ENCODE results near the gene SPNS2. TPM values are rescaled to one million over a fixed set of nuclear protein-coding genes. Genes with fewer than 3 reads are reported as not detected.
A peak's percentile ranks its signal among the peaks of the same experiment; 100 is the strongest.

Gene SPNS2
- total RNA-seq, 1 experiment from 2014 or later = not detected

DNA sequence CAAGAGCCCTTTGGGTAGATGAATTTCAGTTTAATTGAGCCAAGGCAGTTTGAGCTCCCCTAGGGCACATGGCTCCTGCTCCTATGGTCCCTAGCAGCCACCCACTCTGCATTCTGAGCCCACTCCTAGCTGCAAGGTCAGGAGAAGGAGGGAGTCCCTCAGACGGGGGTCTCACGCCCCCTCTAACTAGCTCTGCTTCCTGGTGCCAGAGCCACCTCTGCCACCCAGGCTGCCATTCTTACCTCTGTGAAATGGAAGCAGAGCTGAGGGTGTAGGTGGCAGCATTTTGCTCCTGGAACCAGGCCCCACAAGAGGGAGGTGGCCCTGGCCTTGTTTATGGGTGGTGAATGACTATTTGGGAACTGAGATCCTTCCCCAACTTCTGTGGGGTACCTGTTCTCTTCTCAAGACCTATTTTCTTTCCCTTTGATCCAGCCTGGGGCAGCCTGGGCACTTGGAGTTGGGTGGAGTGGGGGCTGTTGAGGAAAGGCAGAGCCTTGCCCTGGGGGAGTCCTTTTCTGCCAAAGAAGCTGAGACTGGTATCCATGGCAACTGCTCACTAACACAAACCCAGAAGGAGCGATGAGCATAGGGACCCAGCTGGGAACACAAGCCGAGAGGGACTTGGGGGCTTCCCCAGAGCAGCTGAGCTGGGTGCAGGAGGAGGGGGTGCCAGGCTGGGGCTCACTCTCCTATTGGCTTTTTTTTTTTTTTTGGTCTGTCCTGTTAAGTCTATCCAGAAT, 4.8 kb downstream of the SPNS2 start:
- no peak for DNase-seq (ENCODE audit: low read depth)

- no peak for DNase-seq (ENCODE audit: low read depth)
Observed at GRCh38 chr17:4504188-4504587, 5.5 kb downstream of the SPNS2 start.

- no peak for DNase-seq (ENCODE audit: low read depth)
Observed at GRCh38 chr17:4505187-4505586, 6.5 kb downstream of the SPNS2 start.

DNA sequence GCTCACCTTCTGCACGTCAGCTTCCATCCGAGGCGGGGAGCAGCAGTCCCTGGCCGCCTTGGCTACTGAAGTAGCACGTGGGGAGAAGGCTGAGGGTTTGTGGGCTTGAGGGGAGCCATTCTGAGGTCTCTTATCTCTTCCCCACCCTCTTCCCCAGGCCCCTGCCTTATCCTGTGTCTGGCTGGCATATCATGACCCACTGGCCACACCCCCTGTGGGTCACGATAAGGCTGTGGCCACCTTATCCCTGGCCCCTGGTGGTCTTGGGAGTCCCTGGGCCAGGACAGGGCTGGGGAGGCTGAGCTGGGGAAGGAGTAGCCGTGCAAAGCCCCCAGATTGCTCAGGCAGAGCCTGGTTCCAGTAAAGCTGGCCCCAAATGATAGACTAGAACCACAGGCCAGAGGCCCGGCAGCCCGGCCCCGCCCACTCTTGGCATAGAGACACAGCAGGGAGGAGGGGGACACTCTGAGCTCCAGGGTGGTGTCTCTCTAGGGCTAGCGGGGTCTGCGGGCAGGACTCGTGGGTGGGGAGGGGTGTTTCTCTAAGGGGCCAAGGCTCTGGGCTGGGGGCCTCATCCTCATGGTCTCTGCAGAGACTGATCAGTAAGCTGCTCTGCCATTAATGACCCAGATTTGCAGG, 7.6 kb downstream of the SPNS2 start:
- DNase-seq (ENCODE audit: low read depth) = no peak

DNA sequence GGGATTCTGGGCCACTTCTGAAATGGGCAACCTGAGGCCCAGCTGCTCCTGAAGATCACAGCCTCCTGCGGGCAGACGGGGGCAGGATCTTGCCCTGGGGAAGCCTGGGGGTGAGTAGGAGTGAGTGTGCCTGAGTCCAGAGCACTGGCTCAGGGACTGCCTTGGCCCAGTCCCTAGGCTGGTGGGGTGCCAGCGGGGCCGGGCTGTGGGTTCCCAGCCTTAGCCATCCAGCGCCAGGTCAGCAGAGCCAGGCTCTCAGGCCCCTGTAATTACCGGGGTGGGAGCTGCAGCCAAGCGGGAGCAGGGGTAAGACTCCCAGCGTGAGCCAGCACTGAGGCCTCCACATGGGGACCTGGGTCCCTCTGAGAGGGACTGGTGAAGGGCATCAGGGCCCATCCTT, 8.2 kb downstream of the SPNS2 start:
- no peak for DNase-seq (ENCODE audit: low read depth)

- no peak for DNase-seq (ENCODE audit: low read depth)
Observed at GRCh38 chr17:4507361-4508111, 8.9 kb downstream of the SPNS2 start.

DNA sequence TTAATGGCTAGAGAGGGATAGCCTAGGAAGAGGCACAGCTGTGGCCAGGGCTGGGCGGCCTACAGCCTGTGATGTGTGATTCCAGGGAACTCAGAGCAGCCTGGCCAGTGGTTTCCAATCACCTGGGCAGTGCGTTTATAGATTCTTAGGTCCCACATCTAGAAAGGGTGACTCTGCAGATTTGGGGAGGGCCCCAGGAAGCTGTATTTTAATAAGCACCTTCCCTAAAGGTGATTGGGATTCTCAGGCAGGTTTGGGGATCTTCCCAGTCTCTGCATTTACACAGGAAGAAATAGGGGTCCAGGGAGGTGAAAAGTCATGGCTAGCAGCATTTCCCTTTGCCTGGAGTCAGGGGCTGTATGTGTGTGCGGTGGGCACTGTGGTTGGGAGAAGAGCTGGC, 9.5 kb downstream of the SPNS2 start:
- no peak for DNase-seq (ENCODE audit: low read depth)

GRCh38 chr17:4509401-4509800, 10.7 kb downstream of the SPNS2 start:
- DNase-seq (ENCODE audit: low read depth) = peak; percentile 58

- DNase-seq (ENCODE audit: low read depth) = no peak
Observed at GRCh38 chr17:4509923-4510617, 11.4 kb downstream of the SPNS2 start.

GRCh38 chr17:4510618-4510941, 11.9 kb downstream of the SPNS2 start:
- DNase-seq (ENCODE audit: low read depth) = no peak

DNA sequence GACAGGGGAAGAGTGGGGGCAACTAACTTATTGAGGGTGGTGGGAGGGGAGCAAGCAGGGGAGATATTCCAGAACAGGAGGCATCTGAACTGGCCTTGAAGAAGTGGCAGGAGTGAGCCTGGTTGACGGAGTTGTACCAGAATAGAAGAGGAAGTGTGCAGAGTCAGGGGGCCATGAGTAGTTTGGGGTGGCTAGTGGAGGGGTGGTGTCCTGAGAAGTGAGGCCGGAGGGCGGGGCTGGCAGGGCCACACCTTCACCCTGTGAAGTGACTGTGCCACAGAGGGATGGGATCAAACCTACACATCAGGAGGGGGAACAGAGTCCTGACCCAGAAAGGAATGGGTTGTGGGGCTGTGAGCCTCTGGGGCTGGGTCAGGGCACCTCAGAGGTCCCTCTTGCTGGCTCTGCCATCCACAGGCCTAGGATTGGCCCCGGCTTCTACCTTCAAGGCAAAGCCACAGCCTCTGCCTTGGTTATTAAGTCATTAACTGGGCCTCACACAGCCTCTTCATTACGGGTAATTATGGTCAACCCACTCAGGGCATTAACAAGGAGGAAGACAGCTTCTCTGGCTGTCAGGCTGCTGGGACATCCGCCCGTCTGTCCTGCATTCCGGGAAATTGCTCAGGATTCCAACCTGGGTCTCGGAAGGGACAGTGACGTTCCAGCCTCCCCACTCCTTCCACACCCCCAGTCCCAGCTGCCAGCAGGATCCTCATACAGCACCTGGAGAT, 12.7 kb downstream of the SPNS2 start:
- DNase-seq (ENCODE audit: low read depth) = no peak

DNA sequence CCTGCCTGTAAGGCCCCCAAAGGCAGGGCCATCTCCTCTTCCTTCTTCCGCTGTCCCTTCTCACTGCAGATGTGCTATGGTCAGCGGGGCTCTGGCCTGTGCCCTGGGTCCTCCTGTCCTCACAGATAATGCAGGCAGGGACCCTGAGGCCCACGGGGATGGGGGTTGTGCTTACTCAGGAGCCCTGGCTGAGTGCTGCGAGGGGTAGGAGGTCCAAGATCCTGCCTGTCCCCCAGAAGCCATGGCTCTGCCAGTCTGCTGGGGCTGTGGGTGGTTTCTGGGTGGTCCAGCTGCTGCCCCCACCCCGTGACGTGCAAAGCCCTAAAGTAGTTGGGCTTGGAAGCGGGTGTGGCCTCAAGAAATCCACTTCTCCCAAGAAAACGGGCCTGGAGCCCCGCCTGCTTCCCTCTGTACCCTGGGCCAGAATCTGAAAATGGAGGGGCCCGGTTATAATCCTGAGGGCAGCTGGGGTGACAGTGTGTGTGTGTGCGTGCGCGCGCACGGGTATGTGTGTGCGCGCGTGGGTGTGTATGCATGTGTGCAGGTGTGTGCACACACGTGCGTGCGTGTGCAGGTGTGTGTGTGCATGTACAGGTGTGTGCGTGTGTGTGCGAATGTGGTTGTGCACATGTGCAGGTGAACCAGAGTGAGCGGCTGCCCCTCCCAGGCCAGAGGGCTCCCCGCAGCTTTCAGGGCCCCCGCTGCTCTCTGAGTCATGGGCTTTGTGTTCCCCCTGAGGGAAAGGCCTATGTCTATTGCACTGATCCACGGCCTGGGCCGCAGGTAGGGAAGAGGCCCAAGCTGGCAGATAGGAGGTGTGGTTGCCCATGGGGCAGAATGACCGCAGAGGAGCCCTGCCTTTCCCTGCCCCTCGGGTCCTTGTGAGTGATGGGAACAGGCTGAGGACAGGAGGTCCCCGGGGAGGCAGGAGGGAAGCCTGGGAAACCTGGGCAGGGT, 13.8 kb downstream of the SPNS2 start:
- no peak for DNase-seq (ENCODE audit: low read depth)

DNA sequence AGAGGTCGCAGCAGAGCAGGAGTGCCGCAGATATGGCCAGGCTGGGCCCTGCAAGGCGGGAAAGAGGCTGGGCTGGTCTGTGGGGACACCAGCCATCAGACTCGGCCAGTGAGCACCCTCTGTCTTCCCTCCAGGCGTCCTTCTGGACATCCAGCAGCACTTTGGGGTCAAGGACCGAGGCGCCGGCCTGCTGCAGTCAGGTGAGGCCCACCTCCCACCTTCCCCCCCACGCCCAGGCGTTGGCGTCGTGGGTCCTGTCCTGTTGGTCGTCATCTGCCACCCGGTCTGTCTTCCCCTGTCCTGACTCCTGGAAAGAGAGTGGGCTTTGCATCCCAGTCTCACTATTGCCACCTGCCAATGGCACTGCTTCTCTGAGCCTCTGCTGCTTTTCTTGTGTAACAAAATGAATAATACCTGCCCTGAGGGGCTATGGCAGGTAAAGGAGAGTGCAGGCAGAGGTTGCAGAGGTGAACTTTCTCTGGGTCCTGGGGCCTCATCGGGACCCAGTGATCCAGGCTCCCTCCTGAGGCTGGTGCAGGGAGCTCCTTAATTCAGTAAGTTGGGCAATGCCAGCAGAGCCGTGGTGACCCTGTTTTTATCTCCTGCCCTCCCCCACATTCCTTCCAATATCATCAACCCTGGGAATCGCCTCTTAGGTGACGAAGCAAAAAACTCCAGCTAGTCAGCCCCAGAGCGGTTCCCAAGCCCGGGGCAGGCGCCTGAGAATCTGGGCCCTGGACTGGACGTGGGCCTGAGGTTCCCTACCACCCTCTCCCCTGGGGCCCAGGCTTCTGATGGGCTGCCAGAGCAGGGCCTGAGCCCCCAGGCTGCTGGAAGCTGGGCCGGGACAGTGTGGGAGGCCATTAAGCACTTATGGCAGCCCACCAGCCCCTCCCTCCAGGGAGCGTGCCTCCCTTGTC, 14.7 kb downstream of the SPNS2 start:
- DNase-seq (ENCODE audit: low read depth) = no peak

- no peak for DNase-seq (ENCODE audit: low read depth)
Observed at GRCh38 chr17:4514206-4514605, 15.5 kb downstream of the SPNS2 start.

- no peak for DNase-seq (ENCODE audit: low read depth)
Observed at GRCh38 chr17:4514779-4515178, 16.1 kb downstream of the SPNS2 start.

DNA sequence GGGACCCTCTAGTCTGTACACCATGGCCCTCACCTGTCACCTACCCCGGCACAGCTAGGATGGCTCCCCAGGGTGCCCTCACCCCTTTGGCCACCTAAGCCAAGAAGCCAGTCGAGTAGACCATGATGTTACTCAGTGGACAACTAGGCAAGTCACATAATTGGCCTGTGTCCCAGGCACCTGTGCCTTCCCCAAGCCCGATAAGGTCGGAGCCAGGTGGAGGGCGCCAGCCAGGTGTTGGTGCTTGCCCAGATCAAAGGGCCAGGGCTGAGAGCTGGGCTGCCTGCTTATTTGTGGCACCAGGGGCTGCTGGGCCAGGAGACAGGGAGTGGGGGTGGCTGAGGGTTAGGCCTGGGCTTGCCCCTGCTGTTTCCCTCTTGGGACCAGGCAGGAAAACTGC, 16.8 kb downstream of the SPNS2 start:
- DNase-seq (ENCODE audit: low read depth) = no peak

GRCh38 chr17:4516735-4517134, 18.1 kb downstream of the SPNS2 start:
- no peak for DNase-seq (ENCODE audit: low read depth)

- DNase-seq (ENCODE audit: low read depth) = no peak
Observed at GRCh38 chr17:4518901-4519300, 20.2 kb downstream of the SPNS2 start.

DNA sequence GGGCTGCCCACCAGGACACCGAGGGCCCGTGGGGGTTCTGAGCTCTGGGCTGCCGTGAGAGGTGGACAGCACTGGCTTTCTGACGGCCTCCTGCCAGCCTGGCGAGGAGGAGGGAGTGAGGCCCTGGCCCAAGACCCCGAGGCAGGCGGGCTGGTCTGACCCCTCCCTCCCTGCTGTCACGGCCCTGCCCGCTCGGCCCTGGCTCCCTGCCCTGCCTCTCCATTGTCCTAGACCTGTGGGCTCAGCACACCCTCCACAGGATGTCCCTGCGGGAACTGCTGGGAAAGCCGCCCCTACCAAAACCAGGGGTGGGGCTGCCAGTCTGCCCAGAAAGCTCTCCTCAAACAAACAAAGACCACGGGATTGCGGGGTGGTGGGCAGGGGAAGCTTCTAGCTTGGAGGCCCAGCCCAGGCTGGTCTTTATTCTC, 20.7 kb downstream of the SPNS2 start:
- DNase-seq (ENCODE audit: low read depth) = no peak
